HEK293 (cell line): ENCODE measurements around the gene IL36B.

Experiments used
- CTCF ChIA-PET: fragments of 350-600 bp; formaldehyde crosslinking; extraction: SDS; loops from one replicate; lab custom pipeline; 2021; ENCODE audit warnings: antibody characterized with exemption; lab: Yijun Ruan, JAX
- POLR2A ChIA-PET: fragments of 300-600 bp; formaldehyde crosslinking; extraction: SDS; loops from one replicate; lab custom pipeline; 2020; ENCODE audit warnings: antibody characterized with exemption, inconsistent platforms; lab: Yijun Ruan, JAX
- H3K27ac ChIP-seq: fragments of 200-500 bp; sonication (Bioruptor generic); 2 replicates; pipeline ENCODE4 v1.5.1; 2014; ENCODE audit warnings: low read depth, low read length, control low read depth, inconsistent platforms; ENCODE audit errors: extremely low read depth
- H3K36me3 ChIP-seq, 2 experiments: fragments of 200-500 bp in 1 of 2; sonication (Bioruptor generic) in 1 of 2; 1 replicate in 1 of 2; 2 replicates in 1 of 2; pipeline ENCODE4 v1.5.1; 2014 to 2017; ENCODE audit warnings: inconsistent platforms in 2 of 2, low read length in 2 of 2; ENCODE audit not compliant: control insufficient read depth in 2 of 2, insufficient read depth in 1 of 2
- H3K4me1 ChIP-seq: fragments of 200-500 bp; sonication (Bioruptor generic); 2 replicates; pipeline ENCODE4 v1.5.1; 2014; ENCODE audit warnings: mild to moderate bottlenecking, low read length, inconsistent platforms; ENCODE audit not compliant: control insufficient read depth, insufficient read depth
- H3K4me3 ChIP-seq: 2 replicates; pipeline ENCODE4 v1.5.1; 2011; ENCODE audit warnings: low read depth, mild to moderate bottlenecking, control low read depth, low read length, moderate library complexity
- H3K9me3 ChIP-seq: fragments of 200-500 bp; sonication (Bioruptor generic); 2 replicates; pipeline ENCODE4 v1.5.1; 2014; ENCODE audit warnings: low read depth, low read length, inconsistent platforms; ENCODE audit not compliant: control insufficient read depth, insufficient read depth
- EGR2 ChIP-seq: fragments of 450-650 bp; formaldehyde crosslinking; IDR thresholded peaks from 2 replicates; pipeline ENCODE4 v1.5.1; 2016; ENCODE audit warnings: low read depth, missing biosample characterization, missing genetic modification characterization
- HOXA7 ChIP-seq: sonication (generic); formaldehyde crosslinking; IDR thresholded peaks from 2 replicates; pipeline ENCODE4 v1.8.1; 2022; ENCODE audit warnings: missing genetic modification reagents, borderline replicate concordance
- HOXD13 ChIP-seq: sonication (generic); formaldehyde crosslinking; IDR thresholded peaks from 2 replicates; pipeline ENCODE4 v1.8.0; 2022; ENCODE audit warnings: missing genetic modification reagents, borderline replicate concordance
- KLF10 ChIP-seq: fragments of 450-650 bp; IDR thresholded peaks from 2 replicates; pipeline ENCODE4 v1.5.1; 2018; ENCODE audit warnings: missing biosample characterization, mild to moderate bottlenecking, missing genetic modification characterization
- KLF8 ChIP-seq: fragments of 450-650 bp; formaldehyde crosslinking; IDR thresholded peaks from 2 replicates; pipeline ENCODE4 v1.5.1; 2016; ENCODE audit warnings: missing biosample characterization, missing genetic modification characterization
- MZF1 ChIP-seq: fragments of 450-650 bp; formaldehyde crosslinking; IDR thresholded peaks from 2 replicates; pipeline ENCODE4 v1.5.1; 2017; ENCODE audit warnings: missing biosample characterization, missing genetic modification characterization, borderline replicate concordance
- PBX3 ChIP-seq: sonication (generic); formaldehyde crosslinking; IDR thresholded peaks from 2 replicates; pipeline ENCODE4 v1.8.1; 2022; ENCODE audit warnings: mild to moderate bottlenecking, moderate library complexity, missing genetic modification reagents
- SETDB1 ChIP-seq: IDR thresholded peaks from one replicate; pipeline ENCODE4 v1.6.1; 2017; ENCODE audit warnings: mild to moderate bottlenecking, low read length, moderate library complexity, mixed read lengths; ENCODE audit not compliant: insufficient read length
- TCF7L2 ChIP-seq: IDR thresholded peaks from 2 replicates; pipeline ENCODE4 v1.6.1; 2011; ENCODE audit warnings: low read depth, mild to moderate bottlenecking, inconsistent platforms, low read length, moderate library complexity, borderline replicate concordance
- ZFP3 ChIP-seq: fragments of 450-650 bp; formaldehyde crosslinking; IDR thresholded peaks from 2 replicates; pipeline ENCODE4 v1.5.1; 2016; ENCODE audit warnings: low read depth, missing biosample characterization, missing genetic modification characterization
- ZFP41 ChIP-seq: fragments of 450-650 bp; formaldehyde crosslinking; IDR thresholded peaks from 2 replicates; pipeline ENCODE4 v1.5.1; 2016; ENCODE audit warnings: missing biosample characterization, missing genetic modification characterization, borderline replicate concordance
- ZNF175 ChIP-seq: fragments of 450-650 bp; formaldehyde crosslinking; IDR thresholded peaks from 2 replicates; pipeline ENCODE4 v1.5.1; 2016; ENCODE audit warnings: missing biosample characterization, missing genetic modification characterization
- ZNF324 ChIP-seq: fragments of 450-650 bp; formaldehyde crosslinking; IDR thresholded peaks from 2 replicates; pipeline ENCODE4 v1.5.1; 2016; ENCODE audit warnings: missing biosample characterization, missing genetic modification characterization
- ZNF350 ChIP-seq: fragments of 450-650 bp; formaldehyde crosslinking; IDR thresholded peaks from 2 replicates; pipeline ENCODE4 v1.5.0; 2017; ENCODE audit warnings: missing biosample characterization, mild to moderate bottlenecking, missing genetic modification characterization
- ZNF354C ChIP-seq: fragments of 450-650 bp; formaldehyde crosslinking; IDR thresholded peaks from 2 replicates; pipeline ENCODE4 v1.5.1; 2016; ENCODE audit warnings: missing biosample characterization, missing genetic modification characterization, low read depth, borderline replicate concordance
- ZNF48 ChIP-seq: fragments of 450-650 bp; formaldehyde crosslinking; IDR thresholded peaks from 2 replicates; pipeline ENCODE4 v1.5.1; 2016; ENCODE audit warnings: missing biosample characterization, missing genetic modification characterization
- ZNF513 ChIP-seq: fragments of 450-650 bp; IDR thresholded peaks from 2 replicates; pipeline ENCODE4 v1.5.1; 2018; ENCODE audit warnings: missing biosample characterization, missing genetic modification characterization
- ZNF610 ChIP-seq: fragments of 450-650 bp; formaldehyde crosslinking; IDR thresholded peaks from 2 replicates; pipeline ENCODE4 v1.5.1; 2016; ENCODE audit warnings: missing biosample characterization, missing genetic modification characterization, borderline replicate concordance
- ZNF768 ChIP-seq: fragments of 450-650 bp; formaldehyde crosslinking; IDR thresholded peaks from 2 replicates; pipeline ENCODE4 v1.5.1; 2018; ENCODE audit warnings: missing biosample characterization, mild to moderate bottlenecking, missing genetic modification characterization
- ZSCAN5A ChIP-seq: fragments of 450-650 bp; formaldehyde crosslinking; IDR thresholded peaks from 2 replicates; pipeline ENCODE4 v1.5.1; 2016; ENCODE audit warnings: missing biosample characterization, missing genetic modification characterization
- TF ChIP-seq, protein P1 (sequence below): IDR thresholded peaks from 2 replicates; pipeline ENCODE4 v1.6.1; 2011; ENCODE audit warnings: mild to moderate bottlenecking, low read depth, low read length, borderline replicate concordance
- TF ChIP-seq, protein P2 (sequence below): fragments of 450-650 bp; formaldehyde crosslinking; IDR thresholded peaks from 2 replicates; pipeline ENCODE4 v1.5.1; 2017; ENCODE audit warnings: missing biosample characterization, missing genetic modification characterization

The IL36B gene

DNA sequence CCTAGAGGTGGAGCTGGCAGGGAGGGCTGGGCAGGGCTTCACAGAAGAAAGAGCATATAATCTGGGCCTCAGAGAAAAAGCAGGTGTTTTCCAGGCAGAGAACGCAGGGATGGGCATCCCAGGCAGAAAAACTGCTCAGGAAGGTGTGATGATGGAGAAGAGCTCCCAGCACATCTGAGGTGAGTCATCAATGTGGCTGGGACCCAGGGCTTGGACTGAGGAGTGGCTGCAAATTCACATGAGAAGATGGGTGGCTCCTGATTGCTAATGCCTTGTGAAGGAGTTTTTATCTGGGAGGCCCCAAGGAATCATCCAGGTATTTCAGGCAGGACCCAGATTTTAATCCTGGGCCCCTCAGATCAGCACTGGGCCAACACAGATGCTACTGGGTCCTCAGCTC, 25.3 kb upstream of the IL36B start (continued):
- TF ChIP-seq PBX3, result no peak
- no peak for TF ChIP-seq ZFP3 (tag by site-specific recombination)

DNA sequence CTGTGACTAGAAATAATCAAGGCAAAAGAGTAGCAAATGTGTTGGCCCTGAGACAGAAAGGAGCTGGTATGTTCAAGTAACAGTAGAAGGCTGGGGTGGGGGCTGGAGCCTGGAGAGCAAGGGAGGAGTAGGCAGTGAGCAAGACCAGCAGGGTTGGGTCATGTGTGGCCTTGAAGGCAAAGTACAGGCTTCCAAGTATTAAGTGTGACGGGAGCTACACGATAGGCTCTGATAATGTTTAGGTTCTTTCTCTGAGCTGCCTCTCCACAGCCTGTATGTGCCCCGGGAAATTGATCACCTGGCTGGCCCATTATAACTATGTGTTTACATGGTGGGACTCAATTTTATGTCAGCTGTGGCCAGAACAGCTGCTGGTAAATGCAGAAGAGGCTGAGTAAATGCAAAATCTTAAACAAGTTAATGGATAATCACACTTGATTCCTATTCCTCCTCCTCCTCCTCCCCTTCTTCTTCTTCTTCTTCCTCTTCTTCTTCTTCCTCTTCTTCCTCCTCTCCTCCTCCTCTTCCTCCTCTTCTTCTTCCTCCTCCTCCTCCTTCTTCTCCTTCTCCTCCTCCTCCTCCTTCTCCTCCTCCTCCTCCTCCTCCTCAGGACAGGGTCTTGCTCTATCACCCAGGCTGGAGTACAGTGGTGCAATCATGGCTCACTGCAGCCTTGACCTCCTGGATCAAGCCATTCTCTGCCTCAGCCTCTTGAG, 24.4 kb upstream of the IL36B start:
- H3K4me3 ChIP-seq, result no peak overlapping the region
- TF ChIP-seq EGR2 (peak; percentile 60; the same call in 1 of the 2 replicates), ZNF610 (tag by site-specific recombination) (no peak), ZNF513 (tag by site-specific recombination) (peak; percentile 91), HOXD13 (no peak)
- H3K27ac ChIP-seq, result no peak overlapping the region
- no peaks in the 10 kb centered on the region for H3K4me1 ChIP-seq
- H3K36me3 ChIP-seq, result no peaks in the 10 kb centered on the region
- ChIA-PET POLR2A (no interaction called here), CTCF (interaction anchor here (0.7 to 1.7 kb wide), 3 partner anchors 78 to 135 kb away, joined by 3 to 7 read pairs (median 3); no protein-coding TSS in a partner anchor)
- no peaks in the 10 kb centered on the region for H3K9me3 ChIP-seq

- no peak overlapping the region for H3K4me3 ChIP-seq
- no peaks in the 10 kb centered on the region for H3K4me1 ChIP-seq
- CTCF ChIA-PET, result interaction anchor here (0.6 to 1.2 kb wide), 5 partner anchors 9 to 798 kb away, joined by 3 to 4 read pairs (median 3); no protein-coding TSS in a partner anchor
- H3K27ac ChIP-seq, result no peak overlapping the region
- no peak for TF ChIP-seq ZNF513 (tag by site-specific recombination)
- TF ChIP-seq KLF10 (tag by site-specific recombination), result no peak
- TF ChIP-seq, protein P1, sequence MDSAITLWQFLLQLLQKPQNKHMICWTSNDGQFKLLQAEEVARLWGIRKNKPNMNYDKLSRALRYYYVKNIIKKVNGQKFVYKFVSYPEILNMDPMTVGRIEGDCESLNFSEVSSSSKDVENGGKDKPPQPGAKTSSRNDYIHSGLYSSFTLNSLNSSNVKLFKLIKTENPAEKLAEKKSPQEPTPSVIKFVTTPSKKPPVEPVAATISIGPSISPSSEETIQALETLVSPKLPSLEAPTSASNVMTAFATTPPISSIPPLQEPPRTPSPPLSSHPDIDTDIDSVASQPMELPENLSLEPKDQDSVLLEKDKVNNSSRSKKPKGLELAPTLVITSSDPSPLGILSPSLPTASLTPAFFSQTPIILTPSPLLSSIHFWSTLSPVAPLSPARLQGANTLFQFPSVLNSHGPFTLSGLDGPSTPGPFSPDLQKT, result no peak
- no peak for TF ChIP-seq ZNF354C (tag by site-specific recombination)
- TF ChIP-seq TCF7L2, result no peak
- no peak for TF ChIP-seq SETDB1
- no peak for TF ChIP-seq MZF1 (tag by site-specific recombination)
- TF ChIP-seq ZNF768 (tag by site-specific recombination), result no peak
- TF ChIP-seq, all 188 proteins: peak for 0
- Histone ChIP-seq H3K36me3 (no peaks in the 10 kb centered on the region), H3K9me3 (no peaks in the 10 kb centered on the region)
- POLR2A ChIA-PET, result no interaction called here
Observed at GRCh38 chr2:113075600-113075999, 22.9 kb upstream of the IL36B start.

- ChIA-PET POLR2A (no interaction called here), CTCF (interaction anchor here (0.6 to 1.2 kb wide), 3 partner anchors 62 to 798 kb away, joined by 3 to 4 read pairs (median 3); no protein-coding TSS in a partner anchor)
- no peak overlapping the region for H3K27ac ChIP-seq
- no peaks in the 10 kb centered on the region for H3K9me3 ChIP-seq
- H3K4me1 ChIP-seq, result no peaks in the 10 kb centered on the region
- no peaks in the 10 kb centered on the region for H3K36me3 ChIP-seq
- H3K4me3 ChIP-seq, result no peak overlapping the region
- TF ChIP-seq ZNF48 (tag by site-specific recombination) (no peak), HOXA7 (no peak), KLF8 (tag by site-specific recombination) (no peak), ZNF350 (no peak), ZSCAN5A (tag by site-specific recombination) (no peak), ZFP41 (no peak), ZNF175 (tag by site-specific recombination) (no peak), ZNF324 (tag by site-specific recombination) (no peak)
- TF ChIP-seq, protein P2, sequence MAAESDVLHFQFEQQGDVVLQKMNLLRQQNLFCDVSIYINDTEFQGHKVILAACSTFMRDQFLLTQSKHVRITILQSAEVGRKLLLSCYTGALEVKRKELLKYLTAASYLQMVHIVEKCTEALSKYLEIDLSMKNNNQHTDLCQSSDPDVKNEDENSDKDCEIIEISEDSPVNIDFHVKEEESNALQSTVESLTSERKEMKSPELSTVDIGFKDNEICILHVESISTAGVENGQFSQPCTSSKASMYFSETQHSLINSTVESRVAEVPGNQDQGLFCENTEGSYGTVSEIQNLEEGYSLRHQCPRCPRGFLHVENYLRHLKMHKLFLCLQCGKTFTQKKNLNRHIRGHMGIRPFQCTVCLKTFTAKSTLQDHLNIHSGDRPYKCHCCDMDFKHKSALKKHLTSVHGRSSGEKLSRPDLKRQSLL (tag by site-specific recombination), result no peak
Observed at GRCh38 chr2:113075030-113075429, 22.4 kb upstream of the IL36B start.
